NCI-H460 (cell line): ENCODE measurements around the gene MAFF. TPM values are rescaled to one million over a fixed set of nuclear protein-coding genes. Genes with fewer than 3 reads are reported as not detected.
"Not testable (repeated sequence)": the region's sequence is repeated elsewhere in the genome, so short reads cannot be mapped to it uniquely, and the experiment has no call there.

ENCODE experiments used
- DNase-seq: peaks from one replicate; pipeline ENCODE4 v3.0.0-alpha.2; 2016; ENCODE audit warnings: low read depth; ENCODE audit errors: extremely low read depth
- total RNA-seq: library from RNA; depleted of rRNA; stranded (reverse); fragments of >200 nt; shearing (Covaris generic); gene quantifications from 2 replicates; pipeline ENCODE4 v1.2.3, GENCODE V29; 2014

Gene MAFF
- total RNA-seq, 1 experiment from 2014 or later = 10.7 TPM

DNA sequence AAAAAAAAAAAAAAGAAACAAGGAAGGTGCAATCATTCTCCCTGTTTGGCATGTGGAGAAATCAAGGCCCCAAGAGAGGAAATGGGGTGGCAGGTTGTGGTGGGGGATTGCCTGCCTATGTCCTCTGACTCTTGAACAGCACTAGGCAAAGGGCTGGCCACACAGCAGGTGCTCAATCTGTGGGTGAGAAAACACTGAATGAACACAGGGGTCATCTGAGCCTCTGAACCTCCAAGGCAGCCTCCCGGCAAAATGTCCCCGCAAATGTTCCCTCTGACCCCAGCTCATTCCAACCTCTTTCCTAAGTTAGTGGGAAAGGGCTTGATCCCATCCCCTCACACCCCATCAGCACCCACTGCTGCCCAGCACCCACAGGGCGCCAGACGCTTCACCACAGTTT, 24.8 kb upstream of the MAFF start:
- DNase-seq = no peak

DNA sequence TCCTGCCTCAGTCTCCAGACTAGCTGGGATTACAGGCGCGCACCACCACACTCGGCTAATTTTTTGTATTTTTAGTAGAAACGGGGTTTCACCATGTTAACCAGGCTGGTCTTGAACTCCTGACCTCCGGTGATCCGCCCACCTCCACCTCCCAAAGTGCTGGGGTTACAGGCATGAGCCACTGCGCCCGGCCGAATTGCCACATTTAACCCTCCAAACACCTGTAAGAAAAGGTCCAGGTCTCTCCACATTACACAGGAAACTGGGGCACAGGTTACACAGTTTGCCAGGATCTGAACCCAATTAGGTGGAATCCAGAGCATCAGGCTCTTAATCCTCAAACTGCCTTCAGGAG, 24.2 kb upstream of the MAFF start:
- not testable (repeated sequence) for DNase-seq

DNA sequence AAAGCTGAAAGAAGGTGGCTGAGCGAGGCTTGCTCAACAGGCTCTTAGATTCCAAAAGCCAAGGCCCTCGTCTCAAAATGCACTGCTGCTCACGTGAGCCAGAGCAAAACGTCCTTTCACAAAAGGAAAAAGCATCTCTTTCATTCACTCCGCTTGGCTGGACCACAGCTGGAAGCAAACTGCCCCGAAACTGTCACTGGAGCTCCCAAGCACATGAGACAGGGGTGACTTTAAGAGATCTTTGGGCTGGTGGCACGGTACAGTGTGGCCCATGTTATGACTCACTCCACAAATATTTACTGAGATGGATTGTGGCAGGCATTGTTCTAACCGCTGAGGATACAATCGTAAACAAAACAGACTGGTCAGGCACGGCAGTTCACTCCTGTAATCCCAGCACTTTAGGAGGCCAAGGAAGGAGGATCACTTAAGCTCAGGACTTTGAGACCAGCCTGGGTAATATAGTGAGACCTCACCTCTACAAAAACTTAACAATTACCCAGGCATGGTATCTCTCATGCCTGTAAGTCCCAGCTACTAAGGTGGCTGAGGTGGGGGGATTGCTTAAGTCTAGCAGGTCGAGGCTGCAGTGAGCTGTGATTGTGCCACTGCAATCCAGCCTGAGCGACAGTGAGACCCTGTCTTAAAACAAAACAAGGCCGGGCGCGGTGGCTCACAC, 23.7 kb upstream of the MAFF start:
- DNase-seq = no peak

DNA sequence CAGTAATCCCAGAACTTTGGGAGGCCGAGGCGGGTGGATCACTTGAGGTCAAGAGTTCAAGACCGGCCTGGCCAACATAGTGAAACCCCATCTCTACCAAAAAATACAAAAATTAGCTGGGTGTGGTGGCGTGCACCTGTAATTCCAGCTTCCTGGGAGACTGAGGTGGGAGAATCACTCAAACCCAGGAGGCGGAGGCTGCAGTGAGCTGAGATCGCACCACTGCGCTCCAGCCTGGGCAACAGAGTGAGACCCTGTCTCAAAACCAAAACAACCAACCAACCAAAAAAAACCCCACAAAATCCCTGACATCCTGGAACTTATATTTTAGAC, 23.2 kb upstream of the MAFF start:
- not testable (repeated sequence) for DNase-seq

DNA sequence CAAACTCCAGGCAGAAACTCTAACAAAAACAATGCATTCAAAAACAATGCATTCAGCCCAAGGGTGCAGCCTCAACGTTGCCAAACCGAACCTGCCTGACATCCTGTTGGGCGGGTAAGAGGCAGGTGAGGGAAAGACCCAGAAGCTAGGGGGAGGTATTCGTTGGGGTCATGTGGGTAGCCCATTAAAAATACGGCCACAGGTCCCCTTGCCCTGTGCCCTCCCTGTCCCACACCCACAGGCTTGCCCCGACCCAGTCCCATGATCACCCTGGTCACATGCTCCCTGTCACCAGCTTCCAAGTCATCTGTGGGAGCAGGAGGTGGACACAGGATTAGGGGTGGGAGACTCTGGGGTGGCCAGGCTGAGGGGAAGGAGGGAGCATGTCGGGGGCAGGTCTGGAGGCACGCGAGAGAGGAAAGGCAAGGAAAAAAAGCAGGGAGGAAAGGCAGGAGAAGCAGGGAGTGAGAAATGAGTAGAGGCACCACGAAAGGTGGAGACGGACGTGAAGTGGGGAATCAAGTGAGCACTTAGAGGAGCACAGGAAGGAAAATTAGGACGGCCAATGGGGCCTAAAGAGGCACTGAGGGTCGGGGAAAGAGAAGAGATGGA, 20.8 kb upstream of the MAFF start:
- no peak for DNase-seq

DNA sequence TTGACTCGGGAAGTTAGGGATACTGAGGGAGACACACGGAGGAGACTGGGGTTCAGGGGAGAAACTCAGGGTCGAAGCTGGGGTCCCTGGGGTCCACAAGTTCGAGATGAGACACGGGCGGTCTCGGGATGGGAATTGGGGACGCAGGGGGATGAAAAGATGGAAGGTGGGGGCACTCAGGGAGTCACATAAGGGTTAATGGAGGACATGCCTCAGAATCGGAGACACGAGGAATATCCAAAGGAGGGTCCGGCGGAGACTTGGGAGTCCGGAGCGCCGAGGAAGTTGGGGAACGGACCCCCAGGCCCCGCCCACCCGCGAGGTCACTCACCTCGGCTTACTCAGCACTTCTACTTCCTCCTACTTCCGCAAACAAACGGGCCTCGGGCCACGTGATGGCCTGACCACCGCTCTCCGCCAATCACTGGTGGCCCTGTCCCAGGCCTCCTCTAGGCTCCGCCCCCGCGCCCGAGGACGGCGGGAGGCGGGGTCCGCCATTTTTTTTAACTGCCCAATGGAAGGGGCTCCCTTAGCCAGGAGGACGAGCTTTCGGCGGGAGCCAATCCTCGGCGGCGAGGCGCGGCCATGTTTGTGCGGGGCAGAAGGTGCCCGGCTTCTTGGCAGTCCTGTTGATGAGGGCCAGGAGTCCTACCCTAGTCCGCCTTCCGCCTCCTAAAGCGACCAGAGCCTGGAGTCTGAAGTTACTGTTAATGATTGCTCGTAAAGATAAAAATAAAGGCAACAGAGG, 20.2 kb upstream of the MAFF start, which contains the start of gene PLA2G6:
PLA2G6 (minus strand) TSS at position 378 of the 748 bp plus-strand sequence. CDS start 12,404 bp downstream, outside the sequence.
- peak; percentile 88 for DNase-seq

DNA sequence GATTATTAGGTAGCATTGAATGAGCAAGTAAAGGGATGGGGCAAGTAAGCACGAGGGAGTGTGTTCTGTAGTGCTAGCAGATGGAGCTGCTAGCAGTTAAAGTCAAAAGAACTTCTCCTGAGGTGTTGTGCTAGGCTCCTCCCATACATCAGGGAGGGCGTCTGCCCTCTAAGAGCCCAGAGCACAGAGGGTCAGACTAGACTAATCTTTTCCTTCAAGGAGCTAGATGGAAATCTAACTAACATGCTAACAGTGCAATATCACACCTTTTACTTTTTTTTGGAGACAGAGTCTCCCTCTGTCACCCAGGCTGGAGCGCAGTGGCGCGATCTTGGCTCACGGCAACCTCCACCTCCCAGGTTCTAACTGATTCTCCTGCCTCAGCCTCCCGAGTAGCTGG, 17.0 kb upstream of the MAFF start:
- no peak for DNase-seq

DNA sequence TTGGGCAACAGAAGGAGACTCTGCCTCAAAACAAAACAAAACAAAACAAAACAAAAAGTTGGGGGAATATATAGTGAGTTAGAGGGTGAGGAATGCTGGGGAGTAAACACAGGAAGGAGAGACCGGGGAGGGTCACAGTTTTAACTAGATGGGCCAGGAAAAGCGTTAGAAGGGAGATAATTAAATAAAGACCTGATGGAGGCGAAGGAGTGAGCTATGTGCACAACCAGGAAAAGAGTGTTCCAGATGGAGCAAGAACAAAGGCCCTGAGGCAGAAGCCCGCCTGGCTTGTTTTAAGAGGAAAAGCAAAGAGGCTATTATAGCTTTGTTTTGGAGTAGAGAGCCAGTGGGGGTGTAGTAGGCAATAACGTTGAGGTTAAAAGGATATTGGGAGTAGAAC, 15.4 kb upstream of the MAFF start:
- DNase-seq = no peak

DNA sequence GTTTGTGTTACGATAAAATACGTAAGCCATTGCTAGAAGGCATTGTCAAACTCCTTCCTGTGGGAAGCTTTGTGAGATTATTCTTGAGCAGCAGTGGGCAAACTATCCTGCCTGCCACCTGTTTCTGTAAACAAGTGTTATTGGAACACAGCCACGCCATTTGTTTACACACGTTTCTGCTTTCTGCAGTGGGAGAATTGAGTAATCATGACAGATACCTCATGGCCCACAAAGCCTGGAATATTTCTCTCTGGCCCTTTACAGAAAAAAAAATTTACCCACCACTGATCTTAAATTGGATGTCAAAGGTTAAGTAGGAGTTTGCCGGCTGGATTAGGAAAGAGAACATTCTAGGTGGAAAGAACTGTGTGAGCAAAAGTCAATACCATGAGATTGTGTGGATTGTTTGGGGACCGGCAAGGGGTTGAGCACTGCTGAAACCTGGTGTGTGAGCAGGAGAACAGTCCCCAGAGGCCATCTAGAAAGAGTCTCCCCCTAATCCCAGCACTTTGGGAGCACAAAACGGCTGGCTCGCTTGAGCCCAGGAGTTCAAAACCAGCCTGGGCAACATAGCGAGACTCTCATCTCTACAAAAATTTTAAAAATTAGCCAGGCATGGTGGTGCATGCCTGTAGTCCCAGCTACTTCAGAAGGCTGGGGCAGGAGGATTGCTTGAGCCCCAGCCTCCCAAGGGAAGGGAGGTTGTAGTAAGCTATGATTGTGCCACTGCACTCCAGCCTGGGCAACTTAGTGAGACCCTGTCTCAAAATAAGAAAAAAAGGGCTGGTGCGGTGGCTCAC, 14.2 kb upstream of the MAFF start:
- no peak for DNase-seq

DNA sequence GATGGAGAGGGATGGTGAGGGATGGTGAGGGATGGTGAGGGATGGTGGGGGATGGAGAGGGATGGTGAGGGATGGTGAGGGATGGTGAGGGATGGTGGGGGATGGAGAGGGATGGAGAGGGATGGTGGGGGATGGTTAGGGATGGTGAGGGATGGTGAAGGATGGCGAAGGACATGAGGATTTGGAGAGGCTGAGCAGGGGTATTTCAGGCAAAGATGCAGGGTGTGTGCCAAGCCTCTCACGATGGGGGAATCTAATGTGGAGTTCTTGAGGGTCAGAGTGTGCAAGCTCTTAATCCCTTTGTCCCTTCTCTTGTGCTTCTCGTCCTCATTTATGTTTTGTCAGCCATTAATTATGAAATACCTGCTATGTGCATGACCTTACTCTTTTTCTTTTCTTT, 12.7 kb upstream of the MAFF start:
- no peak for DNase-seq

DNA sequence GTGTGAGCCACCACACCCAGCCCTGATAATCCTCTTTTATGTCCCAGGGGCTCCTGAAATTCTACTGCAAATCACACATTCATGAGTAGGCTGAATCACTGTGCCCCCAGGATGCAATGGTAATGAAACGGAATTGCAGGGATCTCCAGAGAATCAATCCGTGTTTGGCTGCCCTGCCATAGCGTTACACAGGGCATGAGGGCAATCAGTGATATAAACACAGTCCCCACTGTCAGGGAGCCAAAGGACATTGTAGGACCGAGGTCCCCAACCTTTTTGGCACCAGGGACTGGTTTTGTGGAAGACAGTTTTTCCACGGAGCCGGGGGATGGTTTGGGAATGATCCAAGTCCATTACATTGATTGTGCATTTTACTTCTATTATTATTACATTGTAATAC, 11.2 kb upstream of the MAFF start:
- DNase-seq = no peak

DNA sequence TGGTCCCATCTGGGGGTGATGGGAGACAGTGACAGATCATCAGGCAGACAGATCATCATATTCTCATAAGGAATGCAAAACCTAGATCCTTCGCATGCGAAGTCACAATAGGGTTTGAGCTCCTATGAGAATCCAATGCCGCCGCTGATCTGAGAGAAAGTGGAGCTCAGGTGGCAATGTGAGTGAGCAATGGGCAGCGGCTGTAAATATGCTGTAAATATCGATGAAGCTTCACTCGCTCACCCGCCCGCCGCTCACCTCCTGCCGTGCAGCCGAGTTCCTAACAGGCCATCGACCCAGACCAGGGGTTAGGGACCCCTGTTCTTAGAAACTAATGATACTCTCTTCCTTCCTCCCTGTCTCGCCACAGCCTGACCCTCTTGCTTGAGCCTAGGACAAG, 10.7 kb upstream of the MAFF start:
- no peak for DNase-seq

DNA sequence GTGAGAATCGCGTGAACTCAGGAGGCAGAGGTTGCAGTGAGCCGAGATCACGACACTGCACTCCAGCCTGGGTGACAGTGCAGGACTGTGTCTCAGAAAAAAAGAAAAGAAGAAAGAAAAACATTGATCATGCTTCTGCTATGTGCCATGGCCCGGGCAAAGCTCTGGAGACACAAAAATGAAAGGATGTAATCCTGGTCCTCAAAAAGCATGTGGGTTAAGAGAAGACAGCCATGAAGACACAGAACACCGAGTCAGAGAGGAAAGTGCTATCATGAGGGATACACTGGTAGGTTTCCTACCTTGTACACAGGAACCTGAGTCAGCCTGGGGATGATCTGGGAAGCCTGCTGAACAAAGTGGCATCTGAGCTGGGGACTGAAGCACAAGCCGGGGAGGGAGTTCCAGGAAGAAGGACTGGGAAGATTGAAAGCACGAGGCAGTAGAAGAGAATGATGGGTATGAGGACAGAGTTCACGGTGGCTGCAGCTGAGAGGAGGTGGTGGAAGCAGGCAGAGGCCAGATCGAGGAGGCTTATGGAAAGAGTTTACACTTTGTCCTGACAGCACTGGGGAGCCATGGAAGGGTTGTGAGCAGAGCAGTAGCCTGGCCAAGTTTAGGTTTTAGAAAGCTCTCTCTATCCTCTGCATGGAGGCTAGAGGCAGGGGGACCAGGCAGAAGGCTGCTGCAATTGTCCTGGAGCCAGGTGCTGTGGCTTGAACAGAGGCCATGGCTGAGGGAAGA, 9.9 kb upstream of the MAFF start:
- no peak for DNase-seq

DNA sequence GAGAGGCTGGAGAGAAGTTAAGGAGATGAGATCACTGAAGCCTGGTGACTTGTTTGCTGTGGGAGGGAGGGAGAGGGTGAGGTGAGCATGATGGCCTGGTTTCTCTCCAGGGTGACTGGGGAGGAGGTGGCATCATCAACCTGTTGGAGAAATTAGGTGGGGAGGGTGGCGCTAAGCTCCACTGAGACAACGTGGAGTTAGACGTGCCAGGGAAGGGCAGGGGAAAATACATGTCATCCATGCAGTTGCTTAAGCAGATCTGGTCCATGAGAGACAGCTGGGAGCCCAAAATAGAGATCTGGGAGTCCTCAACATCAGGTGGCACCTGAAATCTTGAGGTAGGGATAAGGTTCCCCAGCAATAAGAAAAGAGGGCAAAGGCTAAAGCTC, 9.3 kb upstream of the MAFF start:
- no peak for DNase-seq

DNA sequence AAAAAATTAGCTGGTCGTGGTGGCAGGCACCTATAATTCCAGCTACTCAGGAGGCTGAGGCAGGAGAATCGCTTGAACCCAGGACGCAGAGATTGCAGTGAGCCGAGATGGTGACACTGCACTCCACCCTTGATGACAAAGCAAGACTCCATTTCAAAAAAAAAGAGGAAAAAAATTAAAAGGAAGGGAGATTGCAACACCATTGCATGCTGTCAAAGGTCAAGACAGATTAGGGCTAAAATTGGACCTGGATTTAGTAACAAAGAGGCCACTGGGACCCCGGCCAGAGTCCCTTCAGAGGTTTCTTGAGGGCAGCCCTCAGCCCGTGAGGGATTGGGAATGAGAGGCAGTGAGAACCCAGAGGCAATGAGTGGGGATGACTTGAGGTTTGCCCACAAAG, 8.2 kb upstream of the MAFF start:
- DNase-seq = no peak

DNA sequence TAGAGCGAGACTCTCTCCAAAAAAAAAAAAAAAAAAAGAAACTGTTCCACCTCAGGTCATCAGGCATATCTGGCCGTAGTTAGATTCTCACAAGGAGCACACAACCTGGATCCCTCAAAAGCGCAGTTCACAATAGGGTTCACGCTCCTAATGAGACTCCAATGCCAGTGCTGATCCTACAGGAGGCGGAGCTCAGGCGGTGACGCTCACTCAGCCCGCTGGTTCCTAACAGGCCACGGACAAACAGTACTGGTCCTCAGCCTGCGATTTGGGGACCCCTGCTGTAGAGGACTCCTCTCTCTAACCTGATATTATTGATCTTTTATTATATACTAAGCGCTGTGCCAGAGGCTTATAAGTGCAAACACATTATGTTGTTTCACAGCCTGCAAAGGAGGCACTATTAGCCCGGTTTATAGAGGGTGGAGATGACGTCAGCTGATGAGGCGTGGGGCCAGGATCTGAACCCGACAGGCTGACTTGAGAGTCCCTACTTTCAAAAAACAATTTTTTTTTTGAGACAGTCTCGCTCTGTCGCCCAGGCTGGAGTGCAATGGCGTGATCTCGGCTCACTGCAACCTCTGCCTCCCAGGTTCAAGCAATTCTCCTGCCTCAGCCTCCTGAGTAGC, 4.9 kb upstream of the MAFF start:
- no peak for DNase-seq

DNA sequence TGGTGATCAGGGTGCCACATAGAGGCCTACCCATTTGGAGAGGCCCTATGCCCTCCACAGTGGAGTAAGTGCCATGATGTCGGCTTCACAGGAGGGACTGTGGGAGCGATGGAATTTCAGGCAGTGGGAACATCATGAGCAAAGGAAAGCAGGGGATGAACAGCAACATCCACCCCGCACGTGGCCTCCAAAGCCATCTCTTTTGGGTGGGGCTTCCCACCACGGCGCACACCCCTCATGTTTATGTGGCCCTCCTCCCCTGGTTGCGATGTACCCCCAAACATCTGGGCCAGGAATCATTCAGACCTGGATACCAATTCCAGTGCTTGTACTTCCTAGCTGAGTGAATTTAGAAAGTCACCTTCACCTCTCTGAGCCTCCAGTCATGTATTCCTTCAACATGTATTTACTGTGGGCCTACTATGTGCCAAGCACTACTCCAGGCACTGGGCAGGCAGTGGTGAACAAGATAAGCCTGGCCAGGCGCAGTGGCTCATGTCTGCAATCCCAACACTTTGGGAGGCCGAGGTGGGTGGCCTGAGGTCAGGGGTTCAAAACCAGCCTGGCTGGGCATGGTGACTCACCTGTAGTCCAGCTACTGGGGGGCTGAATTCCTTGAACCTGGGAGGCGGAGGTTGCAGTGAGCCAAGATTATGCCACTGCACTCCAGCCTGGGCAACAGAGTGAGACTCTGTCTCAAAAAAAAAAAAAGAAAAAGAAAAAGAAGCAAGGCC, 1.8 kb upstream of the MAFF start:
- DNase-seq = no peak

DNA sequence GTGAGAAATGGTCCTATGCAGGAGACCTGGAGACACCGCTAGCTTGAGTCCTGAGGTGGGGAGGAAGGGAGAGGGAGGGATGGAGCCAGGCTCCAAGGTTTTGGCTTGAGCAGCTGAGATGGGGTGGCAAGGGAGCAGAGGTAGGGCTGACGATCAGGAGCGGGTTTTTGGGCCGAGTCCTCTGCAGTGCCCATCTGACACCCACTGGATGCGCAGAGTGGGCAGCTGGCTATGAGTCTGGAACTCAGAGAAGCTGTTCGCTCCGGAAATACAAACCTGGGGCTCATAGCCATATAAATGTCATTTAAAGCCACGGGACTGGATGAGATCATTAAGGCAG, 453 bp upstream of the MAFF start:
- DNase-seq = no peak

DNA sequence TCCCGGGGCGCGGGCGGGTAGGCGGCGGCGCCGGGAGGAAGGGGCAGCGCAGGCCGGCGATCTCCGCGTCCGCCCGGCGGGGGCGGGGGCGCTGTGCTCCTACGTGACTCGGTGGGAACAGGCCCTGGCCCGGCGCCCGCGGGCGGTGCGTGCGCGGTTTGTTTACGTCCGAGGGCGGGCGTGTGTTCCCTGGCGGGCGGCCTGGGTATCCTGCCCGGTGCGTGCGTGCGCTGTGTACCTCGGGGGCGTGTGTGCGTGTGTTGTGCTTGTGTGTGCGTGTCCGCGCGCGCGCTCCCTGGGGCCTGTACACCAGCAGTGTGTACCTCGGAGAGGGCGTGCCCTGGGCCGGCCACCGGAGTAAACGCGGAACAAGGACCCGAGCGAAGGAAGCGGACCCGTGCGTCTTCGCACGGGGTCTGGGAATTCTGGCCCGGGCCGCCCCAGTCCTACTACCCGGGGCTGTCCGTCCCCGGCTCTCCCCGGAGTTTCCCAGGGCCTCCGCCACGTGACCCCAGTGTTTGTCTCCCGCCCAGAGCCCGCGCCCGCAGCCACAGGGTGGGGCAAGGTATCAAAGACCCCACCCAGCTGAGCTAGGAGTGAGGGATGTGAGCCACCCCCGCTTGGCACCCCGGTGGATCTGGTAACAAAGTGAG, 769 bp downstream of the MAFF start:
- peak; percentile 34 for DNase-seq
